ENCODE results near the gene GZMB. TPM values are rescaled to one million over a fixed set of nuclear protein-coding genes. Genes with fewer than 3 reads are reported as not detected.
"Not testable (repeated sequence)": the region's sequence is repeated elsewhere in the genome, so short reads cannot be mapped to it uniquely, and the experiment has no call there.

The GZMB gene, protein sequence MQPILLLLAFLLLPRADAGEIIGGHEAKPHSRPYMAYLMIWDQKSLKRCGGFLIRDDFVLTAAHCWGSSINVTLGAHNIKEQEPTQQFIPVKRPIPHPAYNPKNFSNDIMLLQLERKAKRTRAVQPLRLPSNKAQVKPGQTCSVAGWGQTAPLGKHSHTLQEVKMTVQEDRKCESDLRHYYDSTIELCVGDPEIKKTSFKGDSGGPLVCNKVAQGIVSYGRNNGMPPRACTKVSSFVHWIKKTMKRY
- 1 to 10 TPM in 3 of 5 donors, under 1 TPM in 2; 0.70 to 2.2 (median 1.1) TPM for polyA plus RNA-seq (ENCODE audit: insufficient read depth in 1 of 5, insufficient read length in 5 of 5, low replicate concordance in 1 of 5)
- long read RNA-seq, donor 1 = 0 reads
- long read RNA-seq, donor 2 = 0 reads
- long read RNA-seq, donor 3 = 0 reads
- long read RNA-seq, donor 4 = 0 reads
- long read RNA-seq, donor 5, partial matches to known transcripts = 0 of 1 reads
- long read RNA-seq, donor 5, other reads (novel, unspliced or antisense) = 0 of 1 reads
- long read RNA-seq, donor 6 = 0 reads
- long read RNA-seq, donor 7 = 0 reads
- long read RNA-seq, donor 8 = 0 reads

GRCh38 chr14:24634158-24634557 is at the start of gene GZMB:
GZMB (minus strand) TSS chr14:24634190; CDS start chr14:24634160, 30 bp downstream.
- no peak for DNase-seq

GRCh38 chr14:24681056-24681455 is 47.1 kb upstream of the GZMB start:
- DNase-seq = no peak

GRCh38 chr14:24680516-24680915 is 46.5 kb upstream of the GZMB start:
- DNase-seq = no peak

DNA sequence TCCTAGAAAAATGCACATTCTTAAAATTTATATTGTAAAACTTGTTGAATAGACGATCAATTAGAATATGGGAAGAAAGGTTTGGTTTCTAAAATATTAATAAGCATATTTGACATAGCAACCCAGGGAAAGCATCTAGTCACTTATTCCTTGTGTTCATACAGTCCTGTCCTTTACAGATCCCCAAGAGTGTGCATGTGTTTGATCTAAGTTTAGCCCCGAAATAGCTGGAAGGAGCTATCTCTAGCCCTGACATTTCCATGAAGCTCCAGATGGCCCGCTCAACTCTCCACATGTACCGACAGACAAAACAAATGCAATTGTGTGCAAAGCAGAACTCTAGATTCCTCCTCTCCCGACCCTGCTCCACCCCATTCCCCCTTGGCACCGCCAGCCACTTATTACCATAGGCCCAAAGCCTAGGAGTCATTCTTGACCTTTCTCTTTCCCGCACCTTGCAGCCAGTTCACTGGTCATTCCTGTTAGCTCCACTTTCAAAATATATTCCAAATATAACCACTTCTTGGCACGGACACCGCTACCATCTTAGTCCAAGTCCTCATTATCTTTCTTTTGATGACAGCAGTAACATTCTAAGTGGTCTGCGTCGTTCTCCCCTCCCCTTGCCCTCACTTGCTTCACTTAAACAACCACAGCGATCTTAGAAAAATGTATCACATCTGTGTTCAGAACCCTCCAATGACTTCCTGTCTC is 45.4 kb upstream of the GZMB start:
- no peak for DNase-seq

DNA sequence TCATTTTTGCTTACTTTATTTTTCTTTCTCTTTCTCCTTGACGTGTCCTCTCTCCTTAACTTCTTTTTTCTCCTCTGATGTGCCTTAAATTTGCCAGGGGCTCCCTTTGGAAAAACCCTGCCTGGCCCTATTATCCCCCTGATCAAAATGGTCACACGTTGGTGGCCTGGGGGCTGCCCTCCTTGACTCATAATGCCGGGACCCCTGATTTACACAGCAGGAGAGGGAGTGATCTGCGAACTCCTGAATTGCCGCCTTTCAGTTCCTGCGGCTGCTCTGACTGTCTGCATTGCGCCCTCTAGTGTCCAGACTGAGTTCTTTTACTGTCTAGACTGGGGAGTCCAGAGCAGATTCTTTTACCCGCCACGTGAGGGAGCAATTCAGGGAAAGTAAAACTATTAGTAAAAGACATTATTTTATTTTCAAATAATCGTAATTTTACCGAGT is 44.8 kb upstream of the GZMB start:
- DNase-seq = peak; percentile 68 to 76

DNA sequence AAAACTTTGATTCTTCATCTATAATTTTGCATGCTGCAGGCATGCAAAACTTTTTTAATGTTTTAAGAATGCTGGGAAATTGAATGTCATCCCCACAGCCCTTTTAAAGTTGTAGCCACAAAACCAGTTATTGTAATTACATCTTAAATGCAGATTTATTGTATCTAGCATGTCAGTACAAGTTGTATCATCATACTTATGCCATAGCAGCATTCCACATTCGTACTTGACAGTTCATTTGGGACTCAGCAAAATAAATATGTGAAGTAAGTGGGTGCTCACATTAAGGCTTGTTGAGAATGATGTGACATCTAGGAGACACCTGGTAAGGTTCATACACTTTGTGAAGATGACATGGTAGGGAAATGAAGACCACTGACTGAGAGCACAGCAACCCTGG is 44.0 kb upstream of the GZMB start:
- DNase-seq = no peak

GRCh38 chr14:24674204-24674970 is 40.4 kb upstream of the GZMB start:
- no peak for DNase-seq

DNA sequence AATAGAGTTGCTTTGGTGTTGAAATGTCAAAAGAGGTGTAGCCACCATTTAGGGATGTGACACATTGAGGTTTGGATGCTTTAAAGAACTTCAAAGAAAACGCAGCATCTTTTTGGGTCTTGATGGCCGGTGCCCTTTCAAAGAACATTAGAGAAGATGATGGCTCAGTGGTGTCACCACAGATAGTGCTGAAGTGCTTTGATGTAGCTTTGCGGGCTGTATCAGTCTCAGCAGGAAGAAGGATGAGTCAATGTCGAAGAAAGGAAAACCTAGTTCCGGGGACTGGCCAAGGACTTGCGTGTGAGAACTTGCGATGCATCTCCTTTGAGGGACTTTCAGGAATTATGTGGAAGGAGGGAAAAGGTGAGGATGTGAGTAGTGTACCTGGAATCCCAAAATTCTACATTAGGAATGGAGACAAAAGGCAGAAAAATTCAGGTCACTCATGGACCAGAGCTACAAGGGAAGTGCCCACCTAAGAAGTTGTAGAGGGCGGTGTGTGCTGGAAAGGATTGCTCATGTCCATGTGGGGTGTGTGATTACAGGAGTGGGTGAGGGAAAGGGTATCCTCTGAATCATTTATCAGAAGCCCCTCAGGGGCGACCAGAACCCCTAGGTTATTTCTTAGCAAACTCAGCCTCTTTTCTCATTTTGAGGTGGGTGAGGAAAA is 39.7 kb upstream of the GZMB start:
- DNase-seq = no peak

- DNase-seq = no peak
Measured at GRCh38 chr14:24673059-24673458, 39.1 kb upstream of the GZMB start.

DNA sequence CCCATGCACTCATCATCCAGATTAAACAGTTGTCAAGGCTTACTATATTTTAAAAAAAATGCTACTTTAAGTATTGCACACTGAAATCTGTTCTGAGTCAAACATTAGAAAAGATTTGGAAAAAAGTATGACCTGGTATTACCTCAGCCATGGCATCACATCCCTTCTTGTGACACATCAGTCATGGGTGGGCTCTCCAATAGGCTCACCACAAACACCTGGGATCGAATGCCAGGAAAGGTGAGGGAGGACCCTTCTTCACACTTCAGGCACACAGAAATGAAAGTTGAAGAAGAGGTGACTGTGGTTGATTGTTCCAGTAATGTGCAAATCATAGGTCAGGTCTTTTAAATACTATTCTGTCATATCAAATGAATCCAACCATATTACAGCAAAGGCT is 36.6 kb upstream of the GZMB start:
- DNase-seq = no peak

GRCh38 chr14:24669651-24670050 is 35.7 kb upstream of the GZMB start:
- DNase-seq = no peak

DNA sequence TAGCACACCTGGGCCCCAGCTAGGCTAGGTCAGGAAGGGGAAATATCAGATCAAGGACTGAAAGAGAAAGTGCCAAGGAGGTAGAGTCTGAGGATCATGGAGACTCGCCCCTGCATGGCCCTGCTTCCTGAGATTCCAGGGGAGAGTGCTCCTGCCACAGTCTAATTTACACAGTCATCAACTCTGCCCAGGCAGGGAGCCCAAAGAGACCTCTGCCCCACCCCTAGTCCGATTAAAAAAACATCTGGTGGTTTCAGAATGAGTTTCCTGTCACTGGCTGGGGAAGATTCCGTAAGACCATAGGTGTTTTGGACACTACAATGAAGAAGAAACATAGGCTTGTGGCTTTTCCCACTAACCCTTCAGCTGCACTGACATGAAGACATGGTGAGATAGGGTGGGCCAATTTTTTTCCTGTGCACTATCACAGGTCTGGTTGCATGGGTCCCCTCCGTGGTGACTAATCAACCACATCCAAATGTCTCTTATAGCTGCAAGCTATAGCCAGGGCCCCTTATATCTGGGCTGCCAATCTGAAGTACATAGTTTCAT is 31.5 kb upstream of the GZMB start:
- DNase-seq = no peak

GRCh38 chr14:24664366-24664765 is 30.4 kb upstream of the GZMB start:
- DNase-seq = no peak

- peak in 1 of 2 donors; percentile 2 for DNase-seq
Measured at GRCh38 chr14:24662753-24663152, 28.8 kb upstream of the GZMB start.

DNA sequence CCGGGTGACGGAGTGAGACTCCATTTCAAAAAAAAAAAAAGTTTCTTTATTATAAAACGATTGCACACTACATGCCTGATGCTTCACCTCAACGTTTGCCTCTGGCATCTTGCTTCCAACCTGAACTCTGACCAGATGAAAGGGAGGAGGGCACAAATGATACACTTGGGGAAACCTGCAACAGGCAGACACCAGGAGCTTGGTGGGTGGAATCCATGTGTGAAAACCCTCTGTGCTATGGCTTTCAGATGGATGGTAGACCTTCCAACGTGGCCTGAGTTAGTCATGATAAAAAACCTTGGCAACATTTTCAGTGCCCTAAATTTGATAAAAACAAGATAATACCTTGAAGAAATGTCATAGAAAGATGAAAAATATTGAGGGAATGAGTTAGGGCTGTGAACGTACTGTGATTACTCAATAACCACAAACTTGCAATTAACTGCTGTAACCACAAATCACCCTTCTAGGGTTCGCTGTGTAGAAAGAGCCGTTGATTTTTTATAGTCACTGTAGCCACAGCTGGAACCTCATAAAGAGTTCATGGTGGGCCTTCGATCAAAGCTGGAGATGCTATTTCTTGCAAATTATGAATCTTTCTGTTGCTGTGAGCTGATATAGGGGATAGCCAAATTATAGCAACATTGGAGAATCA is 26.1 kb upstream of the GZMB start:
- no peak for DNase-seq

- not testable (repeated sequence) for DNase-seq
Measured at GRCh38 chr14:24648361-24648760, 14.4 kb upstream of the GZMB start.

DNA sequence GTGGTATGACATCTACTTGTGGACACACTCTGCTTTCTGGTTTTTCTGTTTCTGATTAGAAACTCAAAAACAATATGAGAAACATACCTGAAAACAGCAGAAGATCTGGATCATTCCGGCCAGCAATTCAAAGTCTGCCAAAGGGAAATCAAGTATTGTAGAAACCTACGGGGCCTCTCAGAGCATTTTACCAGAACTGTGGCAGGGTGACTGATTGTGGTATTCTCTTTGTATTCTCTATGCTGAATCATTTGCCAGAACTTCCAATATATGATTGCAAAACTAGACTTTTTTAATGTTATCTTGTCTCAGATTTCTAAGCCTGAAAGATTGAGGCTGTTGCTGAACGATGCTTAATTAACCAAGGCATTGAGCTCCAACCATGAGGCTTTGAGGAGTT is 5.9 kb upstream of the GZMB start:
- no peak for DNase-seq

DNA sequence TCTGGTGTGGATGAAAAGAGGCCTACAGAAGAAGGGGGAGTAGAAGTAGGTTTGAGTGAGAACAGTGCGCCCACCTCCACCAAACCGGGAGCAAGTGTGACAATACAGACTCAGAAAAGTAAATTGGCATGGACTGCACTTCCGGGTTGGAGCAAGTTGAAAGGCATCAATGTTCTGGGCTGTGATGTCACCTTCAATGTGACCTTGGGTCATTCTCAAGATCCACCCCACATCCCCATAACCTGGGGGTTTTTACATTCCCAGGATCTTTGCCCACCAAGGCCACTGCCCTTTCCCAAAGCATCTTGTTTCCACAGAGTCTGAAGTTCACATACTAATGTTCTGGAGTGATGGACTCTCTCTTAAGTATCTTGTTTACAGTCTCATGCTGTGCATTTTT is 5.3 kb upstream of the GZMB start:
- no peak for DNase-seq

- no peak for DNase-seq
Measured at GRCh38 chr14:24633353-24633752, 637 bp downstream of the GZMB start.

DNA sequence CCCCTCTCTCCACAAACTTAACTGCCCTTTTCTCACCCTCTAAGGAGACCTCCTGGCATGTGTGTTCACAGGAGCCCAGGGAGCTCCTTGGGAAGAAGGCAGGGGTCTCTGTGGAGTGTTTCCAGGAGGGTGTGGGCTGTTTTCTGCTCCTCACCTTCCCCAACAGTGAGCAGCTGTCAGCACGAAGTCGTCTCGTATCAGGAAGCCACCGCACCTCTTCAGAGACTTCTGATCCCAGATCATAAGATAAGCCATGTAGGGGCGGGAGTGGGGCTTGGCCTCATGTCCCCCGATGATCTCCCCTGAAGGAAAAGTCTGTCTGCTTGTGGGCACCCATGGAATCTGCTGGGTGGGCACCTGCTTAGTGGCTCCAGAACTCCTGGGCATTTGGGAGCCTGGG is 1.2 kb downstream of the GZMB start:
- no peak for DNase-seq

DNA sequence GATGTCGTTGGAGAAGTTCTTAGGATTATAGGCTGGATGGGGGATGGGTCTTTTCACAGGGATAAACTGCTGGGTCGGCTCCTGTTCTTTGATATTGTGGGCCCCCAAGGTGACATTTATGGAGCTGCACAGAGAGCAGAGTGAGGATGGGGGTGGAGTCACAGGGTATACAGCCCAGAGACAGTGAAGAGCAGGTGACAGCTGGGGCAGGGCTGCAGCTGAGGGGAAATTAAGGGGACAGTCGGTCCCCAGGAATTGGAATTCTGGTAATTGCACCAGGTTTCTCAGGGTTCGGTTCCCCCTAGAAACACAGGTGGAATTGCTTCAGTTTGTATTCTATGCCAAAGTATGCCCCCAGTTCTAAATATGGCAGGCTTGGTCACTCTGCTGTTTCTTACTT is 1.7 kb downstream of the GZMB start:
- no peak for DNase-seq

Data from right lung (tissue), 10 donors.